ENCODE measurements around the gene SPATA25.

- no peak for TF ChIP-seq CTCF (optimal IDR thresholded peaks at IDR 0.05 in 1 of 3, IDR thresholded peaks at IDR 0.05 in 1 of 3, conservative IDR thresholded peaks at IDR 0.05 in 1 of 3; ENCODE audit: extremely low read depth in 1 of 3, insufficient read depth in 2 of 3, low read length in 3 of 3)
- no peak for TF ChIP-seq EZH2 (IDR thresholded peaks at IDR 0.05; ENCODE audit: low read length)
Observed at GRCh38 chr20:45920462-45921336, 33.3 kb upstream of the SPATA25 start.
